KOPT-K1 (cell line): Measurements from ENCODE around the gene POR.
"Not testable (repeated sequence)": the region's sequence is repeated elsewhere in the genome, so short reads cannot be mapped to it uniquely, and the experiment has no call there.

Experiments
- H3K27ac ChIP-seq: fragments of 200-600 bp; sonication (generic); 2 replicates; pipeline ENCODE4 v1.5.1; 2016; ENCODE audit warnings: antibody characterized with exemption, mild to moderate bottlenecking, low read depth, low read length; ENCODE audit not compliant: poor library complexity, severe bottlenecking
- H3K36me3 ChIP-seq: fragments of 200-600 bp; sonication (generic); 2 replicates; pipeline ENCODE4 v1.5.1; 2017; ENCODE audit warnings: antibody characterized with exemption, mild to moderate bottlenecking, low read length, moderate library complexity; ENCODE audit not compliant: insufficient read depth
- H3K9me3 ChIP-seq: fragments of 200-600 bp; sonication (generic); 2 replicates; pipeline ENCODE4 v1.5.1; 2017; ENCODE audit warnings: antibody characterized with exemption, low read length, mild to moderate bottlenecking; ENCODE audit not compliant: insufficient read depth, poor library complexity, severe bottlenecking

Gene POR

GRCh38 chr7:75914655-75915415 is at the start of gene POR:
TSS of gene POR (plus strand) at chr7:75915155. CDS start at chr7:75954002, 38,847 bp downstream.
- no peaks in the 10 kb centered on the region for H3K36me3 ChIP-seq
- H3K27ac ChIP-seq, result peak within 1 kb of the TSS; percentile 70
- H3K9me3 ChIP-seq, result no peaks in the 10 kb centered on the region

GRCh38 chr7:75866114-75866488 is 48.9 kb upstream of the POR start:
- Histone ChIP-seq H3K36me3 (no peaks in the 10 kb centered on the region), H3K9me3 (no peaks in the 10 kb centered on the region), H3K27ac (no peak overlapping the region)

GRCh38 chr7:75866489-75867389 is 48.2 kb upstream of the POR start:
- H3K27ac ChIP-seq, result no peak overlapping the region
- H3K36me3 ChIP-seq, result no peaks in the 10 kb centered on the region
- no peaks in the 10 kb centered on the region for H3K9me3 ChIP-seq

GRCh38 chr7:75867390-75867717 is 47.6 kb upstream of the POR start:
- Histone ChIP-seq H3K9me3 (no peaks in the 10 kb centered on the region), H3K27ac (no peak overlapping the region), H3K36me3 (no peaks in the 10 kb centered on the region)

- Histone ChIP-seq H3K36me3 (no peaks in the 10 kb centered on the region), H3K9me3 (no peaks in the 10 kb centered on the region), H3K27ac (no peak overlapping the region)
These were observed 46.8 kb upstream of the POR start for GRCh38 chr7:75868153-75868552.

- no peaks in the 10 kb centered on the region for H3K36me3 ChIP-seq
- H3K9me3 ChIP-seq, result no peaks in the 10 kb centered on the region
- no peak overlapping the region for H3K27ac ChIP-seq
These were observed 45.1 kb upstream of the POR start for GRCh38 chr7:75869776-75870379.

- Histone ChIP-seq H3K27ac (no peak overlapping the region), H3K9me3 (no peaks in the 10 kb centered on the region), H3K36me3 (no peaks in the 10 kb centered on the region)
These were observed 44.3 kb upstream of the POR start for GRCh38 chr7:75870557-75871161.

- H3K27ac ChIP-seq, result no peak overlapping the region
- no peaks in the 10 kb centered on the region for H3K36me3 ChIP-seq
- H3K9me3 ChIP-seq, result no peaks in the 10 kb centered on the region
These were observed 42.7 kb upstream of the POR start for GRCh38 chr7:75872073-75872782.

GRCh38 chr7:75874180-75874579 is 40.8 kb upstream of the POR start:
- H3K36me3 ChIP-seq, H3K27ac ChIP-seq: not testable (repeated sequence)

GRCh38 chr7:75875113-75876080 is 39.6 kb upstream of the POR start:
- Histone ChIP-seq H3K36me3 (peaks cover under 1% of the 10 kb centered on the region), H3K27ac (no peak overlapping the region), H3K9me3 (no peaks in the 10 kb centered on the region)

More at GRCh38 chr7:75874180-75874579, 40.8 kb upstream of the POR start:
- H3K9me3 ChIP-seq, result not testable (repeated sequence)

- Histone ChIP-seq H3K27ac (no peak overlapping the region), H3K36me3 (peaks cover 10% of the 10 kb centered on the region), H3K9me3 (no peaks in the 10 kb centered on the region)
These were observed 38.7 kb upstream of the POR start for GRCh38 chr7:75876126-75876881.

GRCh38 chr7:75878312-75878768 is 36.6 kb upstream of the POR start:
- Histone ChIP-seq H3K36me3 (peaks cover 30% of the 10 kb centered on the region), H3K27ac (peak overlapping the region; percentile 68), H3K9me3 (no peaks in the 10 kb centered on the region)
